Spleen (tissue), 13 donors: Measurements from ENCODE around the gene ZNF524. TPM values are rescaled to one million over a fixed set of nuclear protein-coding genes. Genes with fewer than 3 reads are reported as not detected.

Source experiments
- DNase-seq: peaks from one replicate; pipeline ENCODE4 v3.0.0-alpha.2; 2020
- H3K27ac ChIP-seq, 8 donors: fragments of 200-600 bp; sonication (generic) in 7 of 8; 1 replicate in 4 of 8; 2 replicates in 4 of 8; pipeline versions ENCODE4 v1.5.0 to v1.8.0; 2016 to 2021; ENCODE audit warnings: inconsistent platforms in 4 of 8, mild to moderate bottlenecking in 4 of 8, moderate library complexity in 1 of 8
- H3K27me3 ChIP-seq, 7 donors: fragments of 200-600 bp; sonication (generic) in 6 of 7; replicated peaks in 1 of 7; 1 replicate in 4 of 7; 2 replicates in 3 of 7; pipeline versions ENCODE4 v1.5.0 to v1.8.0; 2016 to 2021; ENCODE audit warnings: inconsistent platforms in 3 of 7, mild to moderate bottlenecking in 1 of 7
- H3K36me3 ChIP-seq, 6 donors: fragments of 200-600 bp; sonication (generic) in 5 of 6; 1 replicate in 4 of 6; 2 replicates in 2 of 6; pipeline versions ENCODE4 v1.5.0 to v1.8.0; 2016 to 2021; ENCODE audit warnings: inconsistent platforms in 2 of 6
- H3K4me1 ChIP-seq, 6 donors: fragments of 200-600 bp; sonication (generic) in 5 of 6; 1 replicate in 3 of 6; 2 replicates in 3 of 6; pipeline versions ENCODE4 v1.5.0 to v1.8.0; 2016 to 2021; ENCODE audit warnings: inconsistent platforms in 3 of 6
- H3K4me3 ChIP-seq, 8 donors: fragments of 200-600 bp; sonication (generic) in 7 of 8; 1 replicate in 4 of 8; 2 replicates in 4 of 8; pipeline versions ENCODE4 v1.5.0 to v1.8.0; 2016 to 2021; ENCODE audit warnings: inconsistent platforms in 4 of 8, mild to moderate bottlenecking in 4 of 8, moderate library complexity in 2 of 8
- H3K9me3 ChIP-seq, 8 donors: fragments of 200-600 bp; sonication (generic) in 7 of 8; 1 replicate in 4 of 8; 2 replicates in 4 of 8; pipeline versions ENCODE4 v1.5.0 to v1.8.0; 2016 to 2021; ENCODE audit warnings: inconsistent platforms in 4 of 8
- CTCF ChIP-seq, 11 experiments: fragments of 200-600 bp in 7 of 11; fragments of 450-650 bp in 4 of 11; sonication (generic) in 4 of 11; IDR thresholded peaks in 8 of 11; conservative IDR thresholded peaks in 3 of 11; 1 replicate in 7 of 11; 2 replicates in 4 of 11; pipeline versions ENCODE4 v1.4.0 to v1.8.0; 2016 to 2021; ENCODE audit warnings: antibody characterized with exemption in 11 of 11, inconsistent platforms in 4 of 11, mild to moderate bottlenecking in 1 of 11
- POLR2A ChIP-seq, 3 donors: fragments of 450-650 bp; IDR thresholded peaks; one replicate each; pipeline ENCODE4 v1.5.1; 2017; ENCODE audit warnings: antibody characterized with exemption in 3 of 3, mild to moderate bottlenecking in 1 of 3
- POLR2AphosphoS5 ChIP-seq, 3 donors: sonication (generic); formaldehyde crosslinking; IDR thresholded peaks; one replicate each; pipeline ENCODE4 v1.5.1; 2017; ENCODE audit warnings: antibody characterized with exemption in 3 of 3
- WGBS, 5 donors: extraction: QIAGEN DNeasy Blood & Tissue Kit in 3 of 5; methylation state at CpG; one replicate each; pipeline versions ENCODE4 v1.1.5 to v1.1.7; 2013 to 2018; 5-methylcytosine and 5-hydroxymethylcytosine counted together
- intact Hi-C: fragments of 100-400 bp; cut with DNase I; formaldehyde crosslinking; loops from one replicate; pipeline ENCODE4 v1.15.0; 2023; ENCODE audit warnings: low total_unique reads
- long read RNA-seq, 2 donors: transcript quantifications; one replicate each; lab custom pipeline, GENCODE V29; 2026
- polyA plus RNA-seq, 3 donors: library from polyadenylated mRNA; stranded (reverse); fragments of 200-250 nt; gene quantifications; one replicate each; pipeline ENCODE4 v1.2.1, GENCODE V29; 2013
- total RNA-seq, 7 donors: library from RNA; depleted of rRNA in 3 of 7; stranded (reverse); fragments of >200 nt in 3 of 7; fragmentation: NEBNext Ultra II Directional in 4 of 7; extraction: Animal tissue kit (Norgen Biotek cat#: 25700) in 4 of 7; gene quantifications; one replicate each; pipeline versions ENCODE4 v1.1.0 to v1.2.1, GENCODE V29; 2016 to 2021
- donor health status: healthy with polysubstance abuse.
- donor health status: DM: no; HTN: no; CAD: no; lungs with moderate emphysema.
- donor health status: DM: no; HTN: no; CAD: no.
- donor health status: Bipolar disorder and iron deficiency.
- donor health status: healthy.
- donor health status: DM: no; HTN: no; CAD: no.
- donor health status: DM: yes; HTN: yes; CAD: no.

Gene ZNF524, protein sequence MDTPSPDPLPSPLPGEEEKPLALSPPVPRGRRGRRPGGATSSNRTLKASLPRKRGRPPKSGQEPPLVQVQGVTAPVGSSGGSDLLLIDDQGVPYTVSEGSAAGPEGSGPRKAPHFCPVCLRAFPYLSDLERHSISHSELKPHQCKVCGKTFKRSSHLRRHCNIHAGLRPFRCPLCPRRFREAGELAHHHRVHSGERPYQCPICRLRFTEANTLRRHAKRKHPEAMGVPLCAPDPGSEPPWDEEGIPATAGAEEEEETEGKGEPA
- total RNA-seq: 10 to 100 TPM; 19.7 to 42.5 (median 23.9) TPM
- 10 to 100 TPM; 33.3 to 57.8 (median 39.2) TPM for polyA plus RNA-seq
- long read RNA-seq, donor 1, transcript ZNF524-201 (2 exons, 1,102 nt): major isoform, 9 of 15 reads
- long read RNA-seq, donor 1, transcript ZNF524-203 (1 exons, 1,260 nt): minor isoform, 6 of 15 reads
- long read RNA-seq, donor 1, partial matches to known transcripts: 0 of 15 reads
- long read RNA-seq, donor 1, other reads (novel, unspliced or antisense): 0 of 15 reads
- long read RNA-seq, donor 2, transcript ZNF524-201 (2 exons, 1,102 nt): major isoform, 12 of 17 reads
- long read RNA-seq, donor 2, transcript ZNF524-203 (1 exons, 1,260 nt): minor isoform, 5 of 17 reads
- long read RNA-seq, donor 2, partial matches to known transcripts: 0 of 17 reads
- long read RNA-seq, donor 2, other reads (novel, unspliced or antisense): 0 of 17 reads

DNA sequence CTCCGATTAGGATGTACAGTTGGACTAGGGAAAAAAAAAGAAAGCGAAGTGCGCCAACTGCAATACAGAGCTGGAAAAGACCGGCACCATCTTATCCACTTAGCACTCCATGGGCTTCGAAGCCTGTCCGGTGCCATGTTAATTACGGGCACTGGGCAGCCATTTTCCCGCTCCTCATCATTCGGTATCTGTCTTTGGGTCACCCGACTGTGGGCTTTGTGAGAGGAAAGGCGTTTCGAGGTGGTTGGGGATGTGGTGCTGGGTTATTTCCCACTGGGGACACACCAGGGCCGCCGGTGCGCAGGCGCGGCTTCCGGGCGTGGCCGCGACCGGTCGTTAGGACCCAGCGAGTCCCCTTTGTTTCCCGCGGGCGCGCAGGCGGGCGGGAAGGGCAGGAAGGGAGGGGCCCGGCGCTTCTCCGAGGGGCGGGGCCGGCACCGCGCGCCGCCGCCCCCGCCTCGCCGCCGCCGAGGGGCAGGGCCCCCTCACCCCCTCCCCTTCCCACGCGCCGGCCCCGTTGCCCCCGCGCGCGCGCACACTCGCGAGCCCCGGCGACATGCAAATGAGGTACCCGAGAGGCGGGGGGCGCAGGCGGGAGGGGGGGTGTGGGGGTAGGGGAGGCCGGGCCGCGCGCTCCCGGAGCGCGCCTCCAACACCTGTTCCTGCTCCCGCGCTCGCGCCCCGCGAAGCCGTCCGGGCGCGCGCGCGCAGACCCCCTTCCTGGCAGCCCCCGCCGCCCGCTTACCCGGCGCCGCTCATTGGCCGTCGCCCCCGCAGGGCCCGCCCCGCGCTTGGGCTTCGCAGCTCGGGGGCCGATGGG, at the start of gene ZNF524:
TSS of gene ZNF524 (plus strand) at position 447 of the 820 bp plus-strand sequence. CDS start 1,825 bp downstream, outside the sequence.
- peak; percentile 97 for DNase-seq
- no peak for TF ChIP-seq POLR2A (IDR thresholded peaks at IDR 0.05)
- peak in 1 of 11 experiments; percentile 4 for TF ChIP-seq CTCF (IDR thresholded peaks at IDR 0.05 in 8 of 11, conservative IDR thresholded peaks at IDR 0.05 in 3 of 11)
- peak in 2 of 3 donors; percentile 54 to 82 for TF ChIP-seq POLR2AphosphoS5 (IDR thresholded peaks at IDR 0.05)
- peaks cover 5 to 59% (median 43%) of the 10 kb centered on the region in 6 donors for H3K4me1 ChIP-seq
- peak within 1 kb of the TSS; percentile 41 to 88 (median 81) for H3K4me3 ChIP-seq
- peaks cover 0 to 4% (median 0%) of the 10 kb centered on the region in 8 donors for H3K9me3 ChIP-seq
- intact Hi-C loops: no loop called here
- no peaks in the 10 kb centered on the region for H3K27me3 ChIP-seq
- peaks cover 0 to 41% (median 25%) of the 10 kb centered on the region in 6 donors for H3K36me3 ChIP-seq
- peak within 1 kb of the TSS; percentile 92 to 99 (median 97) for H3K27ac ChIP-seq
- WGBS, 5 donors: 0 to 1% (median 0%) methylated on average over 43 to 97 of the region's 97 CpGs

GRCh38 chr19:55550321-55550650, 49.8 kb upstream of the ZNF524 start:
- no peak overlapping the region for H3K27ac ChIP-seq
- intact Hi-C loops: no loop called here
- no peak for DNase-seq
- peaks cover 0 to 72% (median 9%) of the 10 kb centered on the region in 7 donors for H3K27me3 ChIP-seq
- H3K9me3 ChIP-seq: no peaks in the 10 kb centered on the region
- WGBS, 5 donors: 68 to 83% (median 74%) methylated on average over 7 of the region's 7 CpGs
- peaks cover 0 to 7% (median 0%) of the 10 kb centered on the region in 6 donors for H3K4me1 ChIP-seq
- no peaks in the 10 kb centered on the region for H3K36me3 ChIP-seq
- no peak for TF ChIP-seq POLR2A (IDR thresholded peaks at IDR 0.05)
- TF ChIP-seq POLR2AphosphoS5 (IDR thresholded peaks at IDR 0.05): no peak
- TF ChIP-seq CTCF (IDR thresholded peaks at IDR 0.05 in 8 of 11, conservative IDR thresholded peaks at IDR 0.05 in 3 of 11): no peak
- H3K4me3 ChIP-seq: no peak overlapping the region

DNA sequence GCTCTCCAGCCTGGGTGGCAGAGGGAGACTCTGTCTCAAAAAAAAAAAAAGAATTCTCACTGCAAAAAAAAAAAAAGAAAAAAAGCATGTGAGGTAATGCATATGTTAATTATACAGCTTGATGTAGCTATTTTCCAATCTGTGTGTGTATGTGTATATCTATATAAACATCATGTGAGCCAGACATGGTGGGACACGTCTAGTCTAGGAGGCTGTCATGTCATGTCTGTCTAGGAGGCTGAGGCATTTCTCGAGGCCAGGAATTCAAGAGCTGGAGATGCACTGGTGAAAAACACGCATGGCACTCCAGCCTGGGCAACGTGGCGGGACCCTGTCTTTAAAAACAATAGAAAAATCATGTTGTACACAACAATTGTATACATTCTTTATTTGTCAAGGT, 47.9 kb upstream of the ZNF524 start:
- TF ChIP-seq CTCF (IDR thresholded peaks at IDR 0.05 in 8 of 11, conservative IDR thresholded peaks at IDR 0.05 in 3 of 11) (no peak), POLR2A (IDR thresholded peaks at IDR 0.05) (no peak), POLR2AphosphoS5 (IDR thresholded peaks at IDR 0.05) (no peak)
- H3K4me3 ChIP-seq: no peak overlapping the region
- H3K36me3 ChIP-seq: no peaks in the 10 kb centered on the region
- no peak for DNase-seq
- intact Hi-C loops: no loop called here
- peaks cover 0 to 53% (median 7%) of the 10 kb centered on the region in 7 donors for H3K27me3 ChIP-seq
- no peak overlapping the region for H3K27ac ChIP-seq
- 77 to 90% (median 81%) methylated on average over 5 of the region's 5 CpGs for WGBS, 5 donors
- peaks cover 0 to 4% (median 0%) of the 10 kb centered on the region in 6 donors for H3K4me1 ChIP-seq
- no peaks in the 10 kb centered on the region for H3K9me3 ChIP-seq
